A549 (cell line): Measurements from ENCODE around the gene DPPA2.

ENCODE experiments used
- CTCF ChIP-seq: fragments of >200 bp; sonication (Bioruptor Twin); formaldehyde crosslinking; IDR thresholded peaks from 3 replicates; pipeline ENCODE4 v1.5.1; 2016
- EP300 ChIP-seq, 2 experiments: fragments of >200 bp; sonication (Bioruptor Twin); formaldehyde crosslinking; IDR thresholded peaks; 2 replicates in 1 of 2; 3 replicates in 1 of 2; pipeline ENCODE4 v1.6.1; 2016 to 2017
- ESRRA ChIP-seq: fragments of 150-350 bp; IDR thresholded peaks from 2 replicates; pipeline ENCODE4 v1.6.1; 2014; ENCODE audit warnings: mild to moderate bottlenecking, low read length, borderline replicate concordance
- MAX ChIP-seq: IDR thresholded peaks from 2 replicates; pipeline ENCODE4 v1.6.1; 2012
- POLR2A ChIP-seq: IDR thresholded peaks from 2 replicates; pipeline ENCODE4 v1.6.1; 2012; ENCODE audit warnings: mild to moderate bottlenecking, low read length
- POLR2AphosphoS2 ChIP-seq: conservative IDR thresholded peaks from 2 replicates; pipeline ENCODE4 v1.6.1; 2012; ENCODE audit warnings: low read length, improper control_type of control experiment, inconsistent platforms
- RARB ChIP-seq: fragments of 250-450 bp; sonication (Bioruptor Pico); IDR thresholded peaks from 2 replicates; pipeline ENCODE4 v1.8.0; 2021; ENCODE audit warnings: mild to moderate bottlenecking, moderate library complexity
- USF2 ChIP-seq: fragments of 450-650 bp; IDR thresholded peaks from 2 replicates; pipeline ENCODE4 v1.6.1; 2014; ENCODE audit warnings: antibody characterized with exemption
- ZFP36 ChIP-seq: fragments of 450-650 bp; IDR thresholded peaks from 2 replicates; pipeline ENCODE4 v1.6.1; 2014; ENCODE audit warnings: borderline replicate concordance; ENCODE audit not compliant: partially characterized antibody

DNA sequence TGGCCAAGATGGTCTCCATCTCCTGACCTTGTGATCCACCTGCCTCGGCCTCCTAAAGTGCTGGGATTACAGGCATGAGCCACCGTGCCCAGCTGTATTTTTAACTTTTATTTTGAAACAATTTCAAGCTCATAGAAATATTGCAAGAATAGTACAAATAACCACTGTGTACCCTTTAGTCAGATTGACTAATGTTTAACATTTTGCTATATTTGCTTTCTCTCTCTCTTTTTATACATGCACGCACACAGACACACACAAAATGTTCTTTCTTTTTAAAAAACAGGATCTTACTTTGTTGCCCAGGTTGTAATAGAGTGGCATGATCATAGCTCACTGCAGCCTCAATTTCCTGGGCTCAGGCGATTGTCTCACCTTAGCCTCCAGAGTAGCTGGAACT lies 46.5 kb upstream of the DPPA2 start:
- TF ChIP-seq CTCF, result no peak
- no peak for TF ChIP-seq USF2
- no peak for TF ChIP-seq RARB (CRISPR knock-in tag)
- TF ChIP-seq MAX, result no peak
- no peak for TF ChIP-seq POLR2AphosphoS2
- no peak for TF ChIP-seq ZFP36
- TF ChIP-seq ESRRA, result no peak
- TF ChIP-seq POLR2A, result no peak
- TF ChIP-seq EP300 (IDR thresholded peaks at IDR 0.05), result no peak; a peak in 1 of 5 replicates
